BLaER1 (cell line): ENCODE results near the gene CD300H.

ENCODE experiments used
- H3K27ac ChIP-seq: shearing (Covaris generic); formaldehyde crosslinking; 2 replicates; pipeline ENCODE4 v1.8.1; 2022
- H3K27me3 ChIP-seq: shearing (Covaris generic); formaldehyde crosslinking; 2 replicates; pipeline ENCODE4 v1.8.1; 2022
- H3K36me3 ChIP-seq: shearing (Covaris generic); formaldehyde crosslinking; 2 replicates; pipeline ENCODE4 v1.8.1; 2022
- H3K4me1 ChIP-seq: shearing (Covaris generic); formaldehyde crosslinking; 2 replicates; pipeline ENCODE4 v1.8.1; 2022
- H3K4me2 ChIP-seq: shearing (Covaris generic); formaldehyde crosslinking; 2 replicates; pipeline ENCODE4 v1.8.1; 2022
- H3K4me3 ChIP-seq: shearing (Covaris generic); formaldehyde crosslinking; 2 replicates; pipeline ENCODE4 v1.8.1; 2022
- H3K9ac ChIP-seq: shearing (Covaris generic); formaldehyde crosslinking; 2 replicates; pipeline ENCODE4 v1.8.1; 2022
- H3K9me3 ChIP-seq: shearing (Covaris generic); formaldehyde crosslinking; 2 replicates; pipeline ENCODE4 v1.8.1; 2022
- H4K20me1 ChIP-seq: shearing (Covaris generic); formaldehyde crosslinking; 2 replicates; pipeline ENCODE4 v1.8.1; 2022
- Cebpa-rat ChIP-seq: shearing (Covaris generic); IDR thresholded peaks from 2 replicates; pipeline ENCODE4 v1.8.1; 2022

Gene CD300H

GRCh38 chr17:74512036-74512435 is 55.3 kb downstream of the CD300H start:
- no peaks in the 10 kb centered on the region for H3K36me3 ChIP-seq
- H3K9me3 ChIP-seq = peaks cover 15% of the 10 kb centered on the region; the same call in 1 of the 2 replicates
- H4K20me1 ChIP-seq = no peaks in the 10 kb centered on the region
- peaks cover 6% of the 10 kb centered on the region; the same call in 1 of the 2 replicates for H3K4me1 ChIP-seq
- no peak overlapping the region for H3K9ac ChIP-seq
- no peak overlapping the region for H3K4me2 ChIP-seq
- no peak overlapping the region for H3K27ac ChIP-seq
- H3K27me3 ChIP-seq = no peaks in the 10 kb centered on the region
- no peak for TF ChIP-seq Cebpa-rat
- H3K4me3 ChIP-seq = no peak overlapping the region
